Type B pancreatic cell (in vitro differentiated cells): Measurements from ENCODE around the gene UBR2. TPM values are rescaled to one million over a fixed set of nuclear protein-coding genes. Genes with fewer than 3 reads are reported as not detected.

ENCODE experiments used
- DNase-seq: peaks from one replicate; pipeline ENCODE4 v3.0.0; 2021; ENCODE audit warnings: mixed read lengths; ENCODE audit not compliant: unreplicated experiment; ENCODE audit errors: extremely low spot score
- H3K27ac Mint-ChIP-seq: 2 replicates; pipeline ENCODE4 v1.8.0; 2021; ENCODE audit warnings: mild to moderate bottlenecking, mixed read lengths
- H3K27me3 Mint-ChIP-seq: 2 replicates; pipeline ENCODE4 v1.8.0; 2021; ENCODE audit warnings: mixed read lengths
- H3K36me3 Mint-ChIP-seq: 2 replicates; pipeline ENCODE4 v1.8.0; 2021; ENCODE audit warnings: mixed read lengths
- H3K4me1 Mint-ChIP-seq: one replicate; pipeline ENCODE4 v1.8.0; 2021; ENCODE audit warnings: mixed read lengths; ENCODE audit not compliant: unreplicated experiment
- H3K4me3 Mint-ChIP-seq: 2 replicates; pipeline ENCODE4 v1.8.0; 2021; ENCODE audit warnings: mild to moderate bottlenecking, mixed read lengths
- H3K9me3 Mint-ChIP-seq: 2 replicates; pipeline ENCODE4 v1.8.0; 2021; ENCODE audit warnings: mixed read lengths
- total RNA-seq: library from RNA; stranded (reverse); gene quantifications from 2 replicates; pipeline ENCODE4 v1.2.1, GENCODE V29; 2021; ENCODE audit warnings: low replicate concordance
- TF ChIP-seq, protein P1 (sequence below): fragments of 200-600 bp; sonication (generic); conservative IDR thresholded peaks from 2 replicates; pipeline ENCODE4 v1.5.0; 2021; ENCODE audit warnings: antibody characterized with exemption, mild to moderate bottlenecking

UBR2 gene
- total RNA-seq, 1 donor from 2014 or later: 26.6 TPM

GRCh38 chr6:42715871-42716270 lies 152.0 kb downstream of the UBR2 start:
- DNase-seq: no peak

DNA sequence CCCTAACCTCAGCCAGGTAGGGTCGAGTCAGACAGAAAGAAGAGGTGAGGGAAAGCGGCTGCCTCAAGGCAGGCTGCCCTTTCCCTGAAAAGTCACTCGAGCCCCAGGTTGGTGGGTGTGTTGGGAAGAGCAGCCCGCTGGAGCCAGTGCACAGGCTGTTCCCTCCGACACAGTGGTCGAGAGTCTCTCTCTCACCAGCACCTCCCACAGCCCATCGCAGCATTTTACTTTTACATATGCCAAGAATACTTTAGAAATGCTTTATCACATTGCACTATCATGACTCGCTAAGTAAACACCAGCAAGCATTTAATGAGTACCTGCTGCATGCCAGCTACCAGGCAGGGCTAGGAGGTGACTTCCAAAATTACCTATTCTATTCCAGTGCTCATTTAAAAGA lies 156.9 kb downstream of the UBR2 start:
- H3K27ac Mint-ChIP-seq: no peak overlapping the region
- H3K4me1 Mint-ChIP-seq: no peaks in the 10 kb centered on the region
- TF ChIP-seq, protein P1, sequence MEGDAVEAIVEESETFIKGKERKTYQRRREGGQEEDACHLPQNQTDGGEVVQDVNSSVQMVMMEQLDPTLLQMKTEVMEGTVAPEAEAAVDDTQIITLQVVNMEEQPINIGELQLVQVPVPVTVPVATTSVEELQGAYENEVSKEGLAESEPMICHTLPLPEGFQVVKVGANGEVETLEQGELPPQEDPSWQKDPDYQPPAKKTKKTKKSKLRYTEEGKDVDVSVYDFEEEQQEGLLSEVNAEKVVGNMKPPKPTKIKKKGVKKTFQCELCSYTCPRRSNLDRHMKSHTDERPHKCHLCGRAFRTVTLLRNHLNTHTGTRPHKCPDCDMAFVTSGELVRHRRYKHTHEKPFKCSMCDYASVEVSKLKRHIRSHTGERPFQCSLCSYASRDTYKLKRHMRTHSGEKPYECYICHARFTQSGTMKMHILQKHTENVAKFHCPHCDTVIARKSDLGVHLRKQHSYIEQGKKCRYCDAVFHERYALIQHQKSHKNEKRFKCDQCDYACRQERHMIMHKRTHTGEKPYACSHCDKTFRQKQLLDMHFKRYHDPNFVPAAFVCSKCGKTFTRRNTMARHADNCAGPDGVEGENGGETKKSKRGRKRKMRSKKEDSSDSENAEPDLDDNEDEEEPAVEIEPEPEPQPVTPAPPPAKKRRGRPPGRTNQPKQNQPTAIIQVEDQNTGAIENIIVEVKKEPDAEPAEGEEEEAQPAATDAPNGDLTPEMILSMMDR: no peak
- DNase-seq: no peak
- no peaks in the 10 kb centered on the region for H3K36me3 Mint-ChIP-seq
- no peaks in the 10 kb centered on the region for H3K9me3 Mint-ChIP-seq
- H3K27me3 Mint-ChIP-seq: peaks cover 17% of the 10 kb centered on the region
- no peak overlapping the region for H3K4me3 Mint-ChIP-seq

More at GRCh38 chr6:42715871-42716270, 152.0 kb downstream of the UBR2 start:
- no peak overlapping the region for H3K4me3 Mint-ChIP-seq
- no peaks in the 10 kb centered on the region for H3K36me3 Mint-ChIP-seq
- TF ChIP-seq, protein P1: no peak
- H3K27me3 Mint-ChIP-seq: peaks cover 12% of the 10 kb centered on the region
- H3K9me3 Mint-ChIP-seq: peaks cover 9% of the 10 kb centered on the region
- peaks cover 3% of the 10 kb centered on the region for H3K4me1 Mint-ChIP-seq
- H3K27ac Mint-ChIP-seq: no peak overlapping the region

DNA sequence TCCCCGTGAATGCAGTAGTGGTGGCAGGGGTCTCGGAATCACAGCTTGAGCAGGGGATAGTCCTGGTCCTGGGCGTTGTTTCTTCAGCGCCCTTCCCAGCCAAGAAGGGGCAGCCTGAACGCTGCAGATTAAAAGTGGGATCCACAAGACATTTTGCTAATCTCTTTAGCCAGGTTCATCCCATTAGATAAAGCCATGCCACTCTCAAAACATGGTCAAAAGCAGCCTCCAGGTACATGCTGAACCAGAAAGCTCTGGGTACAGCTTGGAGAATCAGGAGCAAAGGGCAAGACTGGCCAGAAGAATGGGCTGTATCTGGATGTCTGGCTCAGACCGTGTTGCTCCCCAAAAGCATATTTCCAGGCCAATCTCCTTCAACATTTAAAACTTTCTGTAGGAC lies 158.7 kb downstream of the UBR2 start, which contains the start of gene PRPH2:
PRPH2 (minus strand) TSS at position 101 of the 400 bp plus-strand sequence. CDS start 263 bp downstream, outside the sequence.
- peaks cover 7% of the 10 kb centered on the region for H3K4me1 Mint-ChIP-seq
- no peak within 1 kb of the TSS for H3K4me3 Mint-ChIP-seq
- TF ChIP-seq, protein P1: no peak
- no peak within 1 kb of the TSS for H3K27ac Mint-ChIP-seq
- H3K36me3 Mint-ChIP-seq: no peaks in the 10 kb centered on the region
- DNase-seq: no peak
- no peaks in the 10 kb centered on the region for H3K9me3 Mint-ChIP-seq
- peaks cover 17% of the 10 kb centered on the region for H3K27me3 Mint-ChIP-seq

- Mint-ChIP-seq H3K4me3 (no peak overlapping the region), H3K27ac (no peak overlapping the region), H3K9me3 (no peaks in the 10 kb centered on the region), H3K4me1 (peaks cover 7% of the 10 kb centered on the region), H3K27me3 (peaks cover 16% of the 10 kb centered on the region), H3K36me3 (no peaks in the 10 kb centered on the region)
- TF ChIP-seq, protein P1: no peak
- DNase-seq: no peak
Measured at GRCh38 chr6:42724825-42725224, 161.0 kb downstream of the UBR2 start.

GRCh38 chr6:42726026-42726425 lies 162.2 kb downstream of the UBR2 start:
- no peaks in the 10 kb centered on the region for H3K36me3 Mint-ChIP-seq
- TF ChIP-seq, protein P1: no peak
- H3K4me3 Mint-ChIP-seq: peak overlapping the region; percentile 26
- peak overlapping the region; percentile 12 for H3K27ac Mint-ChIP-seq
- no peak for DNase-seq
- H3K4me1 Mint-ChIP-seq: peaks cover 7% of the 10 kb centered on the region
- H3K27me3 Mint-ChIP-seq: peaks cover 4% of the 10 kb centered on the region
- no peaks in the 10 kb centered on the region for H3K9me3 Mint-ChIP-seq
